ENCODE data around the gene SH3GLB1. TPM values are rescaled to one million over a fixed set of nuclear protein-coding genes. Genes with fewer than 3 reads are reported as not detected.

Gene SH3GLB1
- total and polyA plus RNA-seq, 10 of the 15 experiments (the other 5 are each of a cell fraction or from before 2014, with no cell fraction given): 18.0 to 59.0 (median 36.5) TPM

DNA sequence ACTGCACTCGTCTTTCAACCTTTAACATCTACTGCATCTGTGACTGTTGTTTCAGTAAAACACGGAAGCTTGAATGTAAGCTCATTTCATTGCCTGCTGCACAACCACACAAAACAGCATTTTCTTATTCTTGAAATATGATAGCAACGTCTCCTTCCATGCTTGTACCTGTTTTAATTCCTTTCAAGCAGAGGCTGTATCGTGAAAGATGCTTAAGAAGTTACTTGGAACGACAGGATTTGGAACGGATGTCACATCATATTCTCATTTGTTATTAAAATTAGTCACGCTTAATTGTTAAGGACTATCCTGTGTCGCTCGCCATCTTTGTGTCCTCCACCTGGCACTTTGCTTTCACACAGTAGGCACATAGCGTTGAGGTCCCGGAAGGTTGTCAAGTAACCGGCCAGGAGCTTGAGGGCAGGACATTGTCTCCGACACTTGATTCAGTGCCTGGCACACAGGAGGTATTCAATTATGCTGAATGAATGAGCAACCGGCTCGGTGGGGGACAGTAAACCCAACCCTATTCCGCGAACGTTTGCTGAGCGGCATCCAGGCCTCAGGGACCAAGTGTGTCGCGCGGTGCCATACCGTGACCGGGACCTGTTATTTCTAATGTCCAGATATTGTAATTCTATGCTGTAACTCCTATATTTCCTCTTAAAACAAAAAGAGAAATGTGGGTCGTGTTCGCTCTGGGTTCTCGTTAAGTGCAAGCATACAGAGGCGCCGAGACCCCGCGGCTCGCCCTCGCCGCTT, 499 bp upstream of the SH3GLB1 start (continued):
- TF ChIP-seq CBX3 (IDR thresholded peaks at IDR 0.05; ENCODE audit: borderline replicate concordance, low read depth) (no peak), CHD2 (IDR thresholded peaks at IDR 0.05; ENCODE audit: borderline replicate concordance, low read depth, low read length) (no peak), EGR1 (IDR thresholded peaks at IDR 0.05; ENCODE audit: borderline replicate concordance in 1 of 2, low read depth in 2 of 2, low read length in 2 of 2) (no peak), YY1 (IDR thresholded peaks at IDR 0.05; ENCODE audit: low read depth, low read length) (peak; percentile 65; the same call in 1 of the 2 replicates), NR2F1 (conservative IDR thresholded peaks at IDR 0.05) (no peak), STAT1 (conservative IDR thresholded peaks at IDR 0.05) (no peak), NFYB (IDR thresholded peaks at IDR 0.05; ENCODE audit: insufficient read depth, low read depth, low read length) (no peak), WRNIP1 (IDR thresholded peaks at IDR 0.05; ENCODE audit: borderline replicate concordance, low read depth, low read length) (no peak), SRF (IDR thresholded peaks at IDR 0.05; ENCODE audit: low read depth in 2 of 2, low read length in 2 of 2) (no peak)
- TF ChIP-seq, protein P1, sequence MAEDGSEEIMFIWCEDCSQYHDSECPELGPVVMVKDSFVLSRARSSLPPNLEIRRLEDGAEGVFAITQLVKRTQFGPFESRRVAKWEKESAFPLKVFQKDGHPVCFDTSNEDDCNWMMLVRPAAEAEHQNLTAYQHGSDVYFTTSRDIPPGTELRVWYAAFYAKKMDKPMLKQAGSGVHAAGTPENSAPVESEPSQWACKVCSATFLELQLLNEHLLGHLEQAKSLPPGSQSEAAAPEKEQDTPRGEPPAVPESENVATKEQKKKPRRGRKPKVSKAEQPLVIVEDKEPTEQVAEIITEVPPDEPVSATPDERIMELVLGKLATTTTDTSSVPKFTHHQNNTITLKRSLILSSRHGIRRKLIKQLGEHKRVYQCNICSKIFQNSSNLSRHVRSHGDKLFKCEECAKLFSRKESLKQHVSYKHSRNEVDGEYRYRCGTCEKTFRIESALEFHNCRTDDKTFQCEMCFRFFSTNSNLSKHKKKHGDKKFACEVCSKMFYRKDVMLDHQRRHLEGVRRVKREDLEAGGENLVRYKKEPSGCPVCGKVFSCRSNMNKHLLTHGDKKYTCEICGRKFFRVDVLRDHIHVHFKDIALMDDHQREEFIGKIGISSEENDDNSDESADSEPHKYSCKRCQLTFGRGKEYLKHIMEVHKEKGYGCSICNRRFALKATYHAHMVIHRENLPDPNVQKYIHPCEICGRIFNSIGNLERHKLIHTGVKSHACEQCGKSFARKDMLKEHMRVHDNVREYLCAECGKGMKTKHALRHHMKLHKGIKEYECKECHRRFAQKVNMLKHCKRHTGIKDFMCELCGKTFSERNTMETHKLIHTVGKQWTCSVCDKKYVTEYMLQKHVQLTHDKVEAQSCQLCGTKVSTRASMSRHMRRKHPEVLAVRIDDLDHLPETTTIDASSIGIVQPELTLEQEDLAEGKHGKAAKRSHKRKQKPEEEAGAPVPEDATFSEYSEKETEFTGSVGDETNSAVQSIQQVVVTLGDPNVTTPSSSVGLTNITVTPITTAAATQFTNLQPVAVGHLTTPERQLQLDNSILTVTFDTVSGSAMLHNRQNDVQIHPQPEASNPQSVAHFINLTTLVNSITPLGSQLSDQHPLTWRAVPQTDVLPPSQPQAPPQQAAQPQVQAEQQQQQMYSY (CRISPR knock-in tag; IDR thresholded peaks at IDR 0.05): no peak
- TF ChIP-seq, protein P2, sequence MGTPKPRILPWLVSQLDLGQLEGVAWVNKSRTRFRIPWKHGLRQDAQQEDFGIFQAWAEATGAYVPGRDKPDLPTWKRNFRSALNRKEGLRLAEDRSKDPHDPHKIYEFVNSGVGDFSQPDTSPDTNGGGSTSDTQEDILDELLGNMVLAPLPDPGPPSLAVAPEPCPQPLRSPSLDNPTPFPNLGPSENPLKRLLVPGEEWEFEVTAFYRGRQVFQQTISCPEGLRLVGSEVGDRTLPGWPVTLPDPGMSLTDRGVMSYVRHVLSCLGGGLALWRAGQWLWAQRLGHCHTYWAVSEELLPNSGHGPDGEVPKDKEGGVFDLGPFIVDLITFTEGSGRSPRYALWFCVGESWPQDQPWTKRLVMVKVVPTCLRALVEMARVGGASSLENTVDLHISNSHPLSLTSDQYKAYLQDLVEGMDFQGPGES (IDR thresholded peaks at IDR 0.05): no peak
- TF ChIP-seq, protein P3, sequence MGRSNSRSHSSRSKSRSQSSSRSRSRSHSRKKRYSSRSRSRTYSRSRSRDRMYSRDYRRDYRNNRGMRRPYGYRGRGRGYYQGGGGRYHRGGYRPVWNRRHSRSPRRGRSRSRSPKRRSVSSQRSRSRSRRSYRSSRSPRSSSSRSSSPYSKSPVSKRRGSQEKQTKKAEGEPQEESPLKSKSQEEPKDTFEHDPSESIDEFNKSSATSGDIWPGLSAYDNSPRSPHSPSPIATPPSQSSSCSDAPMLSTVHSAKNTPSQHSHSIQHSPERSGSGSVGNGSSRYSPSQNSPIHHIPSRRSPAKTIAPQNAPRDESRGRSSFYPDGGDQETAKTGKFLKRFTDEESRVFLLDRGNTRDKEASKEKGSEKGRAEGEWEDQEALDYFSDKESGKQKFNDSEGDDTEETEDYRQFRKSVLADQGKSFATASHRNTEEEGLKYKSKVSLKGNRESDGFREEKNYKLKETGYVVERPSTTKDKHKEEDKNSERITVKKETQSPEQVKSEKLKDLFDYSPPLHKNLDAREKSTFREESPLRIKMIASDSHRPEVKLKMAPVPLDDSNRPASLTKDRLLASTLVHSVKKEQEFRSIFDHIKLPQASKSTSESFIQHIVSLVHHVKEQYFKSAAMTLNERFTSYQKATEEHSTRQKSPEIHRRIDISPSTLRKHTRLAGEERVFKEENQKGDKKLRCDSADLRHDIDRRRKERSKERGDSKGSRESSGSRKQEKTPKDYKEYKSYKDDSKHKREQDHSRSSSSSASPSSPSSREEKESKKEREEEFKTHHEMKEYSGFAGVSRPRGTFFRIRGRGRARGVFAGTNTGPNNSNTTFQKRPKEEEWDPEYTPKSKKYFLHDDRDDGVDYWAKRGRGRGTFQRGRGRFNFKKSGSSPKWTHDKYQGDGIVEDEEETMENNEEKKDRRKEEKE (IDR thresholded peaks at IDR 0.05): no peak
- TF ChIP-seq, protein P4, sequence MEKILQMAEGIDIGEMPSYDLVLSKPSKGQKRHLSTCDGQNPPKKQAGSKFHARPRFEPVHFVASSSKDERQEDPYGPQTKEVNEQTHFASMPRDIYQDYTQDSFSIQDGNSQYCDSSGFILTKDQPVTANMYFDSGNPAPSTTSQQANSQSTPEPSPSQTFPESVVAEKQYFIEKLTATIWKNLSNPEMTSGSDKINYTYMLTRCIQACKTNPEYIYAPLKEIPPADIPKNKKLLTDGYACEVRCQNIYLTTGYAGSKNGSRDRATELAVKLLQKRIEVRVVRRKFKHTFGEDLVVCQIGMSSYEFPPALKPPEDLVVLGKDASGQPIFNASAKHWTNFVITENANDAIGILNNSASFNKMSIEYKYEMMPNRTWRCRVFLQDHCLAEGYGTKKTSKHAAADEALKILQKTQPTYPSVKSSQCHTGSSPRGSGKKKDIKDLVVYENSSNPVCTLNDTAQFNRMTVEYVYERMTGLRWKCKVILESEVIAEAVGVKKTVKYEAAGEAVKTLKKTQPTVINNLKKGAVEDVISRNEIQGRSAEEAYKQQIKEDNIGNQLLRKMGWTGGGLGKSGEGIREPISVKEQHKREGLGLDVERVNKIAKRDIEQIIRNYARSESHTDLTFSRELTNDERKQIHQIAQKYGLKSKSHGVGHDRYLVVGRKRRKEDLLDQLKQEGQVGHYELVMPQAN (conservative IDR thresholded peaks at IDR 0.05): no peak
